ENCODE results near the gene PPIA. TPM values are rescaled to one million over a fixed set of nuclear protein-coding genes. Genes with fewer than 3 reads are reported as not detected.

The PPIA gene
- total RNA-seq: 2,009 and 2,711 TPM in 2 replicates

GRCh38 chr7:44796504-44797328, at the start of gene PPIA:
Gene PPIA (plus strand): TSS chr7:44796681. CDS start chr7:44796725, 44 bp downstream.

GRCh38 chr7:44748045-44748947, 48.2 kb upstream of the PPIA start, which contains the start of gene ZMIZ2:
Gene ZMIZ2 (plus strand): TSS chr7:44748847. CDS start chr7:44756250, 7,403 bp downstream.

GRCh38 chr7:44847920-44848634, 51.6 kb downstream of the PPIA start, which contains the start of gene H2AZ2:
Gene H2AZ2 (minus strand): TSS chr7:44848087. CDS start chr7:44847971, 116 bp downstream.

Other genes starting within 250 kb of the PPIA start
- 43.9 and 48.8 TPM in 2 replicates for gene DDX56, start 222.8 kb upstream of the PPIA start, total RNA-seq
- 43.8 and 69.2 TPM in 2 replicates for gene TMED4, start 214.4 kb upstream of the PPIA start, total RNA-seq
- 37.4 and 53.9 TPM in 2 replicates for gene OGDH, start 190.1 kb upstream of the PPIA start, total RNA-seq
- 9.0 and 13.8 TPM in 2 replicates for gene ZMIZ2, start 47.8 kb upstream of the PPIA start, total RNA-seq
- gene H2AZ2, start 51.4 kb downstream of the PPIA start, total RNA-seq: 51.5 and 98.6 TPM in 2 replicates
- 7.4 and 8.4 TPM in 2 replicates for gene PURB, start 88.8 kb downstream of the PPIA start, total RNA-seq
- not detected in 2 replicates for gene MYO1G, start 182.3 kb downstream of the PPIA start, total RNA-seq
- 43.1 and 57.8 TPM in 2 replicates for gene CCM2, start 203.5 kb downstream of the PPIA start, total RNA-seq

All from pericardium fibroblast (primary cell).